B cell (primary cell): Measurements from ENCODE around the gene PRKAG2. TPM values are rescaled to one million over a fixed set of nuclear protein-coding genes. Genes with fewer than 3 reads are reported as not detected.

ENCODE experiments used
- ATAC-seq: fragments of 200-7000 bp; cut with Tn5 transposase; one replicate; pipeline ENCODE4 v1.10.0; 2021; ENCODE audit warnings: low read depth, mild to moderate bottlenecking, moderate number of reproducible peaks, moderate library complexity
- CTCF ChIA-PET: fragments of 350-600 bp; sonication (Branson Sonifier 250); formaldehyde crosslinking; loops from one replicate; lab custom pipeline; 2021; ENCODE audit warnings: antibody characterized with exemption, inconsistent platforms; lab: Charles Lee
- POLR2A ChIA-PET: fragments of 350-600 bp; sonication (Branson Sonifier 250); formaldehyde crosslinking; loops from one replicate; lab custom pipeline; 2021; ENCODE audit warnings: antibody characterized with exemption; lab: Charles Lee
- DNase-seq: peaks from one replicate; pipeline ENCODE4 v3.0.0; 2013
- H2AFZ ChIP-seq: 2 replicates; pipeline ENCODE4 v1.6.1; 2012; ENCODE audit warnings: mild to moderate bottlenecking, low read depth, low read length; ENCODE audit not compliant: insufficient read depth, poor library complexity, severe bottlenecking
- H3K27ac ChIP-seq, 2 donors: 1 replicate in 1 of 2; 2 replicates in 1 of 2; pipeline ENCODE4 v1.5.1; 2012 to 2013; ENCODE audit warnings: low read length in 2 of 2, mild to moderate bottlenecking in 2 of 2, moderate library complexity in 1 of 2
- H3K27me3 ChIP-seq, 4 experiments: fragments of 200-600 bp in 1 of 4; sonication (generic) in 1 of 4; replicated peaks in 1 of 4; 1 replicate in 2 of 4; 2 replicates in 2 of 4; pipeline versions ENCODE4 v1.6.1 to v1.7.0; 2013 to 2016; ENCODE audit warnings: low read length in 3 of 4, mild to moderate bottlenecking in 2 of 4, mixed read lengths in 1 of 4, moderate library complexity in 1 of 4; ENCODE audit not compliant: insufficient read depth in 4 of 4, control insufficient read depth in 3 of 4; ENCODE audit errors: control extremely low read depth in 1 of 4
- H3K36me3 ChIP-seq, 2 experiments: replicated peaks in 1 of 2; 1 replicate in 1 of 2; 2 replicates in 1 of 2; pipeline versions ENCODE4 v1.6.1 to v1.7.1; 2013; ENCODE audit warnings: low read length in 1 of 2; ENCODE audit not compliant: insufficient read depth in 2 of 2, control insufficient read depth in 1 of 2; ENCODE audit errors: control extremely low read depth in 1 of 2, extremely low read depth in 1 of 2
- H3K4me1 ChIP-seq, 2 donors: fragments of 200-600 bp in 1 of 2; sonication (generic) in 1 of 2; 1 replicate in 1 of 2; 2 replicates in 1 of 2; pipeline versions ENCODE4 v1.5.1 to v1.6.1; 2013 to 2017; ENCODE audit warnings: low read length in 2 of 2; ENCODE audit not compliant: control insufficient read depth in 2 of 2, insufficient read depth in 2 of 2
- H3K4me2 ChIP-seq: replicated peaks from 2 replicates; pipeline ENCODE3; 2012; ENCODE audit warnings: mild to moderate bottlenecking, low read depth, low read length; ENCODE audit not compliant: poor library complexity, severe bottlenecking
- H3K4me3 ChIP-seq, 5 experiments: fragments of 200-600 bp in 1 of 5; sonication (generic) in 1 of 5; 1 replicate in 3 of 5; 2 replicates in 2 of 5; pipeline versions ENCODE4 v1.5.1 to v1.7.0; 2011 to 2016; ENCODE audit warnings: low read length in 4 of 5, mild to moderate bottlenecking in 4 of 5, low read depth in 2 of 5, control low read depth in 1 of 5, moderate library complexity in 1 of 5; ENCODE audit not compliant: insufficient read depth in 1 of 5; ENCODE audit errors: control extremely low read depth in 1 of 5, extremely low read depth in 1 of 5
- H3K79me2 ChIP-seq: fragments of 200-600 bp; sonication (generic); one replicate; pipeline ENCODE4 v1.6.0; 2016; ENCODE audit warnings: low read length; ENCODE audit not compliant: control insufficient read depth, insufficient read depth
- H3K9ac ChIP-seq: fragments of 200-600 bp; sonication (generic); 2 replicates; pipeline ENCODE4 v1.6.1; 2017; ENCODE audit warnings: mild to moderate bottlenecking, low read length, moderate library complexity
- H3K9me3 ChIP-seq, 3 donors: one replicate each; pipeline versions ENCODE4 v1.6.1 to v1.7.1; 2013; ENCODE audit warnings: low read length in 2 of 3; ENCODE audit not compliant: control insufficient read depth in 2 of 3, insufficient read depth in 1 of 3; ENCODE audit errors: control extremely low read depth in 1 of 3
- H4K20me1 ChIP-seq: 2 replicates; pipeline ENCODE4 v1.6.0; 2012; ENCODE audit warnings: mild to moderate bottlenecking, low read length; ENCODE audit not compliant: insufficient read depth, control insufficient read depth, poor library complexity, severe bottlenecking
- H3K27ac Mint-ChIP-seq: one replicate; pipeline ENCODE4 v1.8.0; 2021; ENCODE audit warnings: mixed read lengths
- H3K27me3 Mint-ChIP-seq: one replicate; pipeline ENCODE4 v1.8.0; 2021; ENCODE audit warnings: mixed read lengths
- H3K4me1 Mint-ChIP-seq: one replicate; pipeline ENCODE4 v1.8.0; 2021; ENCODE audit warnings: mixed read lengths
- H3K4me3 Mint-ChIP-seq: one replicate; pipeline ENCODE4 v1.8.0; 2021; ENCODE audit warnings: mixed read lengths
- H3K9me3 Mint-ChIP-seq: one replicate; pipeline ENCODE4 v1.8.0; 2022; ENCODE audit warnings: mixed read lengths; ENCODE audit not compliant: insufficient read depth
- EZH2 ChIP-seq: IDR thresholded peaks from 2 replicates; pipeline ENCODE4 v1.6.1; 2012; ENCODE audit warnings: borderline replicate concordance, low read depth, mild to moderate bottlenecking, moderate library complexity, low read length; ENCODE audit not compliant: insufficient read depth, poor library complexity, severe bottlenecking
- WGBS: methylation state at CpG from one replicate; pipeline ENCODE4 v1.1.5; 2013; ENCODE audit warnings: missing lambda C conversion rate; ENCODE audit not compliant: insufficient coverage; 5-methylcytosine and 5-hydroxymethylcytosine counted together
- intact Hi-C: fragments of 100-400 bp; cut with micrococcal nuclease; formaldehyde crosslinking; loops from one replicate; pipeline ENCODE4 v1.10.0; 2022
- polyA plus RNA-seq: library from polyadenylated mRNA; depleted of rRNA; stranded (reverse); fragments of >200 nt; gene quantifications from 2 replicates; pipeline ENCODE4 v1.2.3, GENCODE V29; 2012
- total RNA-seq, 2 donors: library from RNA; stranded (reverse); fragments of 120-200 nt in 1 of 2; gene quantifications; 1 replicate in 1 of 2; 2 replicates in 1 of 2; pipeline versions ENCODE4 v1.2.3 to v1.2.4, GENCODE V29; 2013 to 2022
- TF ChIP-seq, protein P1 (sequence below): fragments of 200-600 bp; IDR thresholded peaks from one replicate; pipeline ENCODE4 v1.8.0; 2022; ENCODE audit warnings: antibody characterized with exemption, mild to moderate bottlenecking

The PRKAG2 gene
- total and polyA plus RNA-seq, 2 donors (not counting 1 experiment from before 2014, with no cell fraction given) = 22.1 to 56.3 TPM

- no peak overlapping the region for H3K4me3 ChIP-seq
- peaks cover 16% of the 10 kb centered on the region for H3K79me2 ChIP-seq
- no peak overlapping the region for H3K27ac ChIP-seq
- H3K36me3 ChIP-seq = peaks cover 0 to 5% of the 10 kb centered on the region in 2 experiments
- Mint-ChIP-seq H3K27me3 (no peaks in the 10 kb centered on the region), H3K9me3 (no peaks in the 10 kb centered on the region), H3K27ac (no peak overlapping the region), H3K4me1 (peaks cover 24% of the 10 kb centered on the region), H3K4me3 (no peak overlapping the region)
- no peaks in the 10 kb centered on the region for H3K9me3 ChIP-seq
- WGBS = 99% methylated on average over 9 of the region's 12 CpGs
- ATAC-seq (no peak), DNase-seq (no peak)
- no peak overlapping the region for H2AFZ ChIP-seq
- H3K27me3 ChIP-seq = no peaks in the 10 kb centered on the region
- H4K20me1 ChIP-seq = peaks cover 5% of the 10 kb centered on the region
- H3K4me2 ChIP-seq = no peak overlapping the region
- intact Hi-C loops = no loop called here
- H3K4me1 ChIP-seq = peaks cover 0 to 16% of the 10 kb centered on the region in 2 donors
- POLR2A ChIA-PET = no interaction called here
- TF ChIP-seq, protein P1, sequence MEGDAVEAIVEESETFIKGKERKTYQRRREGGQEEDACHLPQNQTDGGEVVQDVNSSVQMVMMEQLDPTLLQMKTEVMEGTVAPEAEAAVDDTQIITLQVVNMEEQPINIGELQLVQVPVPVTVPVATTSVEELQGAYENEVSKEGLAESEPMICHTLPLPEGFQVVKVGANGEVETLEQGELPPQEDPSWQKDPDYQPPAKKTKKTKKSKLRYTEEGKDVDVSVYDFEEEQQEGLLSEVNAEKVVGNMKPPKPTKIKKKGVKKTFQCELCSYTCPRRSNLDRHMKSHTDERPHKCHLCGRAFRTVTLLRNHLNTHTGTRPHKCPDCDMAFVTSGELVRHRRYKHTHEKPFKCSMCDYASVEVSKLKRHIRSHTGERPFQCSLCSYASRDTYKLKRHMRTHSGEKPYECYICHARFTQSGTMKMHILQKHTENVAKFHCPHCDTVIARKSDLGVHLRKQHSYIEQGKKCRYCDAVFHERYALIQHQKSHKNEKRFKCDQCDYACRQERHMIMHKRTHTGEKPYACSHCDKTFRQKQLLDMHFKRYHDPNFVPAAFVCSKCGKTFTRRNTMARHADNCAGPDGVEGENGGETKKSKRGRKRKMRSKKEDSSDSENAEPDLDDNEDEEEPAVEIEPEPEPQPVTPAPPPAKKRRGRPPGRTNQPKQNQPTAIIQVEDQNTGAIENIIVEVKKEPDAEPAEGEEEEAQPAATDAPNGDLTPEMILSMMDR = no peak
- no peak for TF ChIP-seq EZH2
- no peak overlapping the region for H3K9ac ChIP-seq
- CTCF ChIA-PET = no interaction called here
These were observed 283.9 kb downstream of the PRKAG2 start for GRCh38 chr7:151592868-151593486.

- CTCF ChIA-PET = no interaction called here
- no peak overlapping the region for H3K9ac ChIP-seq
- POLR2A ChIA-PET = no interaction called here
- peaks cover 0 to 5% of the 10 kb centered on the region in 2 experiments for H3K36me3 ChIP-seq
- no peak overlapping the region for H3K4me3 ChIP-seq
- H4K20me1 ChIP-seq = peaks cover 5% of the 10 kb centered on the region
- peaks cover 15% of the 10 kb centered on the region for H3K79me2 ChIP-seq
- H2AFZ ChIP-seq = no peak overlapping the region
- H3K27me3 ChIP-seq = no peaks in the 10 kb centered on the region
- no peak overlapping the region for H3K27ac ChIP-seq
- Mint-ChIP-seq H3K27me3 (no peaks in the 10 kb centered on the region), H3K27ac (no peak overlapping the region), H3K4me1 (peaks cover 23% of the 10 kb centered on the region), H3K9me3 (no peaks in the 10 kb centered on the region), H3K4me3 (no peak overlapping the region)
- TF ChIP-seq, protein P1 = no peak
- no peak for TF ChIP-seq EZH2
- no peaks in the 10 kb centered on the region for H3K9me3 ChIP-seq
- peaks cover 0 to 16% of the 10 kb centered on the region in 2 donors for H3K4me1 ChIP-seq
- H3K4me2 ChIP-seq = no peak overlapping the region
- ATAC-seq = no peak
- 93% methylated on average over 10 of the region's 11 CpGs for WGBS
- intact Hi-C loops = no loop called here
- no peak for DNase-seq
These were observed 284.6 kb downstream of the PRKAG2 start for GRCh38 chr7:151592330-151592729.
